GM21825 (cell line): ENCODE results near the gene ARHGEF4.

Experiments
- ATAC-seq: cut with Tn5 transposase; IDR thresholded peaks from one replicate; pipeline ENCODE4 v1.9.1; 2021; ENCODE audit warnings: mild to moderate bottlenecking, moderate library complexity; ENCODE audit not compliant: unreplicated experiment

Gene ARHGEF4

GRCh38 chr2:130834091-130834930 is 2.4 kb upstream of the ARHGEF4 start:
- ATAC-seq, result no peak

DNA sequence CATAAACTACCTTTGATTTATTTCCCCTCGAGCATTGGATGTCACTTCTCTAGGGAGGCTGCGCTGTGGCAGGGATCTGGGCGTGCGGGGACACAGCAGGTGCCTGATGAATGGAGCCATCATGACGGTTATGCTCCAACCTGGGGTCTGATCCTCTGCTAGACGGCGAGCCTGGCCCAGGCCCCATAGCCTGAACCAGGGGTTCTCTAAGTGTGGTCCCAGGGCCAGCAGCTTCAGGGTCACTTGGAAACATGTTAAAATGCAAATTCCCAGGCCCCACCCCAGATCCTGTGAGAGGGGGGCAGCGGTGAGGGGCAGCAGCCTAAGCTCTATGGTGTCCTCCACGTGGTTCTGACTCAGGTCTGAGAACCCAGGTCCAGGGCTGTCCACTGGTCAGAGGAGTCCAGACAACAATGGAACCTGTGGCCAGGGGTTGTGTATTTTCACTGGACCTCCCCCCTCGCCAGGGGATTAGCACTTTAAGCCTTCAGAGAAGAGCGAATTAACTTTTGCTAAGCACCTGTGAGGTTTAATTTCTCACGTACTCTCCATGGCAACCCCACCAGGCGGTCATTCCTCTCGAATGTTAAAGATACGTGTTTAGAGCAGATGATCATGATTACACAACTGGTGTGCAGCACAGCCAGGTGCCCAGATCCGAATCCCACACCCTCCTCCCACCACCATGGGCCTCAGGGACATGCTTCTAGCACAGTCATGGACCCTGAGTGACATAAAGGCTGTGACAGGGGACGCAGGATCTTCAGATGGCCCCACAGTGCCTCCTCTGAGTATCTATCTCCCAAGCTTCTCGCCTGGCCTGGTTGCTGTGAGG is 1.6 kb upstream of the ARHGEF4 start:
- ATAC-seq, result no peak

DNA sequence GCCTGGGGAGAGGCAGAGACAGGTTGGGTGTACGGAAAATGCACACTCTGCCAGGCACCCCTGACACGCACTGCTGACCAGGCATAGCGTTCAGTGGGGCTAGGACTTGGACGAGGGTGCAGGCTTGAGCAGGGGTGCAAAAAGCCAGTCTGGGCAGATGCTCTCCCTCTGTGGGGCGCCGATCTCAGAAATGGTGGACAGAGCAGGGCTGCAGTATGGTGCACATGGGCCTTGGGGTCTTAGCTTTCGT is 1.0 kb upstream of the ARHGEF4 start:
- no peak for ATAC-seq

- ATAC-seq, result no peak
These were observed 579 bp downstream of the ARHGEF4 start for GRCh38 chr2:130837175-130837810.

- no peak for ATAC-seq
These were observed 1.3 kb downstream of the ARHGEF4 start for GRCh38 chr2:130837811-130838565.

GRCh38 chr2:130839011-130839780 is 2.5 kb downstream of the ARHGEF4 start:
- ATAC-seq, result no peak

- ATAC-seq, result no peak
These were observed 3.8 kb downstream of the ARHGEF4 start for GRCh38 chr2:130840506-130840905.

GRCh38 chr2:130841741-130842365 is 5.1 kb downstream of the ARHGEF4 start:
- no peak for ATAC-seq

DNA sequence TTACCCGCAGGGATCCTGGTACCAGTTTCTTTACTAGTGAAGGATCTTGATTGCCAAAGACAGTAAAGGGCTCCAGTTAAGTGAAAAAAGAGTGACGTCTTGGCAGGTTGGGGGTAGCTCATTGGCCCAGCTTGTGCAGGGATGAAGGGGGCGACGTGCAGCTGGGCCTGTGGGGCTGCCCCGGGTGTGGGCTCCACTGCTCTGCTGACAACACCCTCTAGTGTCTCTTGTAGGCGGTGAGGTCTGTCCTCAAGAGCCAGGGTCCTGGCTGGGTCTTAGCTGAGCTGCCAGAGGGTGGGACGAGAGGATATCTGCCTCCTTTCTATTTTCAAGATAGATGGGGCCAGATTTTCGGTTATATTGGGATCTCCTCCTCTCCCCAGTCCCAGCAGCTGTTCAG is 6.1 kb downstream of the ARHGEF4 start:
- no peak for ATAC-seq

- ATAC-seq, result no peak
These were observed 6.7 kb downstream of the ARHGEF4 start for GRCh38 chr2:130843321-130843985.

GRCh38 chr2:130844161-130844560 is 7.4 kb downstream of the ARHGEF4 start:
- no peak for ATAC-seq

DNA sequence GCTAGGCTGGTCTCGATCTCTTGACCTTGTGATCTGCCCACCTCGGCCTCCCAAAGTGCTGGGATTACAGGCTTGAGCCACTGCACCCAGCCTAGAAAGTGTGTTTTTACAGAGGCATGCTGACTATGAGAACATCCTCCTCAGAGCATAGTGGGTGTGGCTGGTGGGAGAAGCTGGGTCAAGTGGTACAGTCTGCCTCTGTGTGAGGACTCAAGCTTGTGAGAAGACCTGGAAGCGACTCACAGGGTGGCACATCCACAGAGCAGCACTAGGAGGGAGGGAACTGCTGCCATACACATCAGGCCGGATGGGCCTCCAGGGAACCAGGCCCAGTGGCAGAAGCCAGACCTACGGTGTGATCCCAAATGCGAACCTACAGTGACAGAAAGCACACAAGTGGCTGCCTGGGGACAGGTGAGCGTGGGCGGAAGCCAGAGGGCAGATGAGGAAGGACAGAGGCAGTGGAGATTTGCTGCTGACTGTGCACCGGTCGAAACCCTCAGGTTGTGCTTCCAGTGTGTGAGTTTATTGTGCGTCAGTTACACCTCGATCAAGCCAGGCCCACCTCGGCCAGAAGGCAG is 8.9 kb downstream of the ARHGEF4 start:
- no peak for ATAC-seq

DNA sequence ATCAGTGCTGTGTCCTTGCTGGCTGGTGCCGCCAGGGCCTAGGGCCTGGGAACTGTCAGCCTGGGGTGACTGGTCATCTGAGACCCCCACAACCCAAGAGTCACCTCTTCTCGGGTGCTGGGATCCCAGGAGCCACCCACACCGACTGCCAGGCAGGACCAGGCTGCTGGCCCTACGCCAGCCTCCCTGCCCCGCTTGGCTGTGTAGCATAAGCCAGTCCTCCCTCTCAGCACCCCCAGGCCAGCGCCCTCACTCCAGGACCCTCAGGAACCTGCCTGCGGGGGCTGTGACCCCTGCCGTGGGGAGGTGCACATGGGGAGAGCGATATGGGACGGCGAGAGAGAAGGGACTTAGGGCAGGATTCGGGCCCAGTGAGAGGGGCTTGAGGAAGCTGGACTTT is 9.5 kb downstream of the ARHGEF4 start:
- no peak for ATAC-seq

GRCh38 chr2:130846686-130847375 is 10.1 kb downstream of the ARHGEF4 start:
- ATAC-seq, result no peak

- no peak for ATAC-seq
These were observed 11.2 kb downstream of the ARHGEF4 start for GRCh38 chr2:130847776-130848525.

- no peak for ATAC-seq
These were observed 12.0 kb downstream of the ARHGEF4 start for GRCh38 chr2:130848526-130849210.
